GM13977 (cell line): ENCODE results near the gene AGAP1.

Experiments
- DNase-seq: peaks from one replicate; pipeline ENCODE4 v3.0.0; 2012; ENCODE audit warnings: low spot score
- CTCF ChIP-seq: IDR thresholded peaks from 2 replicates; pipeline ENCODE4 v1.5.1; 2012; ENCODE audit warnings: mild to moderate bottlenecking, control low read depth; ENCODE audit not compliant: insufficient read depth; ENCODE audit errors: extremely low read depth, missing control alignments
- in situ Hi-C: fragments of 300-500 bp; cut with MboI; formaldehyde crosslinking; loops from one replicate; pipeline ENCODE4 v1.12.0; 2022; ENCODE audit warnings: low sequenced_read_pairs, low pct_unique_long_range_greater_than_20kb, mixed read lengths, inconsistent platforms; ENCODE audit not compliant: unreplicated experiment

Gene AGAP1

GRCh38 chr2:236052926-236053821 is 559.3 kb downstream of the AGAP1 start:
- TF ChIP-seq CTCF: no peak
- DNase-seq: no peak
- in situ Hi-C loops: no loop called here

GRCh38 chr2:236054125-236054524 is 560.3 kb downstream of the AGAP1 start:
- no peak for DNase-seq
- in situ Hi-C loops: no loop called here
- no peak for TF ChIP-seq CTCF

GRCh38 chr2:236054621-236055305 is 560.9 kb downstream of the AGAP1 start:
- DNase-seq: no peak
- TF ChIP-seq CTCF: no peak
- in situ Hi-C loops: no loop called here

GRCh38 chr2:236055471-236055870 is 561.6 kb downstream of the AGAP1 start:
- TF ChIP-seq CTCF: no peak
- DNase-seq: no peak
- in situ Hi-C loops: no loop called here

GRCh38 chr2:236056141-236056540 is 562.3 kb downstream of the AGAP1 start:
- TF ChIP-seq CTCF: no peak
- no peak for DNase-seq
- in situ Hi-C loops: no loop called here

GRCh38 chr2:236057375-236057774 is 563.5 kb downstream of the AGAP1 start:
- no peak for TF ChIP-seq CTCF
- in situ Hi-C loops: no loop called here
- no peak for DNase-seq
